GM18951 (cell line): ENCODE measurements around the gene SWAP70.
"Not testable (repeated sequence)": the region's sequence is repeated elsewhere in the genome, so short reads cannot be mapped to it uniquely, and the experiment has no call there.

ENCODE experiments used
- POLR2A ChIP-seq: IDR thresholded peaks from 4 replicates; pipeline ENCODE4 v1.6.1; 2011; ENCODE audit warnings: mild to moderate bottlenecking; ENCODE audit not compliant: insufficient read length, insufficient read depth; ENCODE audit errors: extremely low read depth
- in situ Hi-C: fragments of 300-500 bp; cut with MboI; formaldehyde crosslinking; loops from one replicate; pipeline ENCODE4 v1.12.0; 2022; ENCODE audit warnings: low sequenced_read_pairs, mixed read lengths, inconsistent platforms; ENCODE audit not compliant: unreplicated experiment

SWAP70 gene

GRCh38 chr11:9728058-9728457 lies 64.2 kb downstream of the SWAP70 start:
- TF ChIP-seq POLR2A = no peak
- in situ Hi-C loops = no loop called here

- in situ Hi-C loops = no loop called here
- TF ChIP-seq POLR2A = no peak
These were observed 67.4 kb downstream of the SWAP70 start for GRCh38 chr11:9731256-9731655.

DNA sequence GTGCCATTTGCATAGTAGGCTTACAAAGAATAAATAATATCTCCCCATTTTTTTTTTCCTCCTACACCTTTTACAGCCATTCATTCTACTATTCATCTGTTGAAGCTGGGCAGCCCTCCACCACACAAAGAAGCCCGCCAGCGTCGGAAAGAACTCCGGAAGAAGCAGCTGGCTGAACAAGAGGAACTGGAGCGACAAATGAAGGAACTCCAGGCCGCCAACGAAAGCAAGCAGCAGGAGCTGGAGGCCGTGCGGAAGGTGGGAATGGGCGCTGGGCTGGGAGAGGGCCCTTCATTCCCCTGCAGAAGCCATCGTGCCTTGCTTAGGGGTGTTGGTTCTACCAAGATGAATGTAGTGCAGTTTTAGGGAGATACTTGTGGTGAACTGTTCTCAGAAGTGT lies 68.6 kb downstream of the SWAP70 start:
- in situ Hi-C loops = no loop called here
- no peak for TF ChIP-seq POLR2A

GRCh38 chr11:9733212-9733611 lies 69.3 kb downstream of the SWAP70 start:
- TF ChIP-seq POLR2A = no peak
- in situ Hi-C loops = no loop called here

DNA sequence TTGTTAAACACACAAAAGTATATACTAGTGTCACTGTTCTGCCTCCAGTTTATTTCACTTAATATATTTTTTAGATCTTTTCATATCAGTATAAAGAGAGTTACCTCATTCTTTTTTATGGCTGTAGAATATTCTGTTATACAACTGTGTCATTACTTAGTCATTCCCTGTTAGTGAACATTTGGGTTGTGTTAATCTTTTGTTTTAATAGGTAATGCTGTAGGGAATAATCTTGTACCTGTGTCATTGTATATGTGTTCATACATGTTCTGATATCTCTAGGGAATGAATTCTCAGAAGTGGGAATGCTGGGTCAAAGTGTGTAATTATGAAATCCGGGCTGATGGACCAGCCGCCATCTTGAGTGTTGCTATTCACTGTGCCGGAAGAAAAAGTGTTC lies 71.4 kb downstream of the SWAP70 start:
- TF ChIP-seq POLR2A = no peak
- in situ Hi-C loops = no loop called here

GRCh38 chr11:9735919-9736318 lies 72.0 kb downstream of the SWAP70 start:
- in situ Hi-C loops = no loop called here
- TF ChIP-seq POLR2A = no peak

GRCh38 chr11:9736365-9736764 lies 72.5 kb downstream of the SWAP70 start:
- in situ Hi-C loops = no loop called here
- no peak for TF ChIP-seq POLR2A

GRCh38 chr11:9738116-9738515 lies 74.2 kb downstream of the SWAP70 start:
- TF ChIP-seq POLR2A = no peak
- in situ Hi-C loops = no loop called here

GRCh38 chr11:9738707-9739106 lies 74.8 kb downstream of the SWAP70 start:
- in situ Hi-C loops = no loop called here

GRCh38 chr11:9739123-9739900 lies 75.4 kb downstream of the SWAP70 start:
- TF ChIP-seq POLR2A = no peak
- in situ Hi-C loops = no loop called here

More at GRCh38 chr11:9738707-9739106, 74.8 kb downstream of the SWAP70 start:
- TF ChIP-seq POLR2A = no peak

GRCh38 chr11:9740202-9740883 lies 76.5 kb downstream of the SWAP70 start:
- TF ChIP-seq POLR2A = no peak
- in situ Hi-C loops = no loop called here

DNA sequence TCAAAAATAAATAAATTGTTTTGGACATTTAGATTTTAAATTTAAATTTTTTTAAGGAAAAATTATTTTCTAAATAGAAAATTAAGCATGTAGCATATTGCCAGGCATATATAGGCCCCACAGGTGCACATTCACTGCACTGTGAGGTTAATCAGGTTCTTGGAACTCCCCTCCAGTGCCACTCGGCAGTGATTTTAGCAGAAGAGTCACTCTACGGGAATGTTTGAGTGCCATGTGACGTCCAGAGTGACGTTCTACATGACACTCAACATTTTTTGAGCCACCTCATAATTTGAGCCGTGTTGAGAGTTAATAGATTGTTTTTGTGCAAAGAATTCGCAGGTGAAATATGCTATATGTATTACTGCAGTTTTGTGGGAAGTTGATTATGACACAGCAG lies 77.4 kb downstream of the SWAP70 start:
- in situ Hi-C loops = no loop called here
- TF ChIP-seq POLR2A = no peak

- in situ Hi-C loops = not testable (repeated sequence)
These were observed 79.6 kb downstream of the SWAP70 start for GRCh38 chr11:9743512-9743911.
